ENCODE results near the gene TMEM151B. TPM values are rescaled to one million over a fixed set of nuclear protein-coding genes. Genes with fewer than 3 reads are reported as not detected.

Gene TMEM151B
- total RNA-seq, 6 donors from 2014 or later, result not detected

DNA sequence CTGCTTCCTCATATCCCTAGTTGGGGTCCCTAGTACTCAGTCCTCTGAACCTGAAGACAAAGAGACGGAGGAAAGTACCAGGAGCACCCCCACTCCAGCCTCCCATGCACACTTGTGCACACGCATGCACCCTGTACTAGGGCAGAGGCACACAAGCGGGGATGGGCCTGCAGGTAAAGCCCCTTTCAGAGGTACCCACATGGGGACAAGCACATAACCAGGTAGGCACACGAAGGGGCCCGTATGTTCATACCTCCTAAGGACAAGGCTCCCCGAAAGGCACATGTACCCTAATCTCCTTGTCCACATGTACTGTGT lies 1.1 kb downstream of the TMEM151B start:
- H3K4me3 ChIP-seq, result no peak overlapping the region

DNA sequence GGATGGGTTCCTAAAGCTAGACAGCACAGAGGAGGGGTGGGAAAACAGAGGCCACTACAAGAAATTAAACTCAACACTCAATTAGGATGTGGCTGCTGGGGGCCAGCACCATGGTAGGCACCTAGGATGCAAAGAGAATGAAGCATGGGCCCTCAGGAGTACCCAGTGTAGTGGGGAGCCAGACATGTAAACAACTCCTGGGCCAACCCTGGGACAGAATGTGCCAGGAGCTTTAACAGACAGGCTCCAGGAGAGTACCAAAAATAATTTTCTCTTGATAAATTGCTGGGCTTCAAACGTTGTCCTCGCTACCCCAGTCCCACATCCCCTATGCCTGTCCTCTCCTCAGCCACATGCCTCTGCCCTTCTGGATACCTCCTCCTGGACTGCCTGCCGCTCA lies 1.7 kb downstream of the TMEM151B start:
- no peaks in the 10 kb centered on the region for H3K9me3 ChIP-seq
- no peak for DNase-seq
- 54 to 77% methylated on average over 3 of the region's 3 CpGs for WGBS, 2 donors
- no peaks in the 10 kb centered on the region for H3K36me3 ChIP-seq
- H3K4me1 ChIP-seq, result peaks cover 15 to 25% (median 21%) of the 10 kb centered on the region in 4 donors
- TF ChIP-seq, protein P1, sequence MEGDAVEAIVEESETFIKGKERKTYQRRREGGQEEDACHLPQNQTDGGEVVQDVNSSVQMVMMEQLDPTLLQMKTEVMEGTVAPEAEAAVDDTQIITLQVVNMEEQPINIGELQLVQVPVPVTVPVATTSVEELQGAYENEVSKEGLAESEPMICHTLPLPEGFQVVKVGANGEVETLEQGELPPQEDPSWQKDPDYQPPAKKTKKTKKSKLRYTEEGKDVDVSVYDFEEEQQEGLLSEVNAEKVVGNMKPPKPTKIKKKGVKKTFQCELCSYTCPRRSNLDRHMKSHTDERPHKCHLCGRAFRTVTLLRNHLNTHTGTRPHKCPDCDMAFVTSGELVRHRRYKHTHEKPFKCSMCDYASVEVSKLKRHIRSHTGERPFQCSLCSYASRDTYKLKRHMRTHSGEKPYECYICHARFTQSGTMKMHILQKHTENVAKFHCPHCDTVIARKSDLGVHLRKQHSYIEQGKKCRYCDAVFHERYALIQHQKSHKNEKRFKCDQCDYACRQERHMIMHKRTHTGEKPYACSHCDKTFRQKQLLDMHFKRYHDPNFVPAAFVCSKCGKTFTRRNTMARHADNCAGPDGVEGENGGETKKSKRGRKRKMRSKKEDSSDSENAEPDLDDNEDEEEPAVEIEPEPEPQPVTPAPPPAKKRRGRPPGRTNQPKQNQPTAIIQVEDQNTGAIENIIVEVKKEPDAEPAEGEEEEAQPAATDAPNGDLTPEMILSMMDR (IDR thresholded peaks at IDR 0.05), result no peak
- TF ChIP-seq POLR2A (IDR thresholded peaks at IDR 0.05) (no peak), POLR2AphosphoS5 (IDR thresholded peaks at IDR 0.05) (no peak), EP300 (IDR thresholded peaks at IDR 0.05) (no peak)
- peaks cover 0 to 48% (median 25%) of the 10 kb centered on the region in 4 donors for H3K27me3 ChIP-seq
- ATAC-seq (ENCODE audit: low FRiP score in 2 of 2), result no peak
- no peak overlapping the region for H3K27ac ChIP-seq
- no peak overlapping the region for H3K4me3 ChIP-seq

More for the DNA sequence above, 1.1 kb downstream of the TMEM151B start:
- Histone ChIP-seq H3K27me3 (peaks cover 0 to 42% (median 23%) of the 10 kb centered on the region in 4 donors), H3K9me3 (no peaks in the 10 kb centered on the region), H3K36me3 (no peaks in the 10 kb centered on the region), H3K27ac (no peak overlapping the region), H3K4me1 (peaks cover 13 to 23% (median 20%) of the 10 kb centered on the region in 4 donors)
- TF ChIP-seq POLR2AphosphoS5 (IDR thresholded peaks at IDR 0.05) (no peak), POLR2A (IDR thresholded peaks at IDR 0.05) (no peak), EP300 (IDR thresholded peaks at IDR 0.05) (no peak)
- TF ChIP-seq, protein P1 (IDR thresholded peaks at IDR 0.05), result no peak
- ATAC-seq (ENCODE audit: low FRiP score in 2 of 2), result no peak
- WGBS, 2 donors, result 79 to 84% methylated on average over 5 to 6 of the region's 6 CpGs
- no peak for DNase-seq

DNA sequence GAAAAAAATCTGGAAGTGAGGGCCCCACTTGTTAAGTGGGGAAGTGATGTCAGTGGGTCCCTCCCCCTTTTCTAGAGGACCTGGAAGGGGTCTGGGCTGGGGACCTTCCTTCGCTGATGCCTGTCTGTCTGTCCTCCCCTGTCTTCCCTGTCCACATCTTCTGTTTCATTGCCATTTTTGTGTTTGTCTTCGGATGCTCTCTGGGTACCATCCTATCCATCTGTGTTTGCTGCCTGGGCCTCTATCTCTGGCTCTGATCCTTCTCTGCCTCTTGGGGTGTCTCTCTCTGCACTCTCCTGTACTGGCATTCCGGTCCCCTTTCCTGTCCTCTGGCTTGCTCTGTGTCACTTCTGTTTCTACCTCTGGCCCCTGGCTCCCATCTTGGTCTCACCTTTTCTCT lies 2.3 kb downstream of the TMEM151B start:
- TF ChIP-seq, protein P1 (IDR thresholded peaks at IDR 0.05), result no peak
- TF ChIP-seq POLR2A (IDR thresholded peaks at IDR 0.05) (no peak), POLR2AphosphoS5 (IDR thresholded peaks at IDR 0.05) (no peak), EP300 (IDR thresholded peaks at IDR 0.05) (no peak)
- H3K4me3 ChIP-seq, result no peak overlapping the region
- ATAC-seq (ENCODE audit: low FRiP score in 2 of 2) (no peak), DNase-seq (no peak)
- peaks cover 0 to 49% (median 25%) of the 10 kb centered on the region in 4 donors for H3K27me3 ChIP-seq
- no peak overlapping the region for H3K27ac ChIP-seq
- no peaks in the 10 kb centered on the region for H3K36me3 ChIP-seq
- 85 to 86% methylated on average over 3 of the region's 3 CpGs for WGBS, 2 donors
- H3K4me1 ChIP-seq, result peaks cover 15 to 25% (median 21%) of the 10 kb centered on the region in 4 donors
- H3K9me3 ChIP-seq, result no peaks in the 10 kb centered on the region

DNA sequence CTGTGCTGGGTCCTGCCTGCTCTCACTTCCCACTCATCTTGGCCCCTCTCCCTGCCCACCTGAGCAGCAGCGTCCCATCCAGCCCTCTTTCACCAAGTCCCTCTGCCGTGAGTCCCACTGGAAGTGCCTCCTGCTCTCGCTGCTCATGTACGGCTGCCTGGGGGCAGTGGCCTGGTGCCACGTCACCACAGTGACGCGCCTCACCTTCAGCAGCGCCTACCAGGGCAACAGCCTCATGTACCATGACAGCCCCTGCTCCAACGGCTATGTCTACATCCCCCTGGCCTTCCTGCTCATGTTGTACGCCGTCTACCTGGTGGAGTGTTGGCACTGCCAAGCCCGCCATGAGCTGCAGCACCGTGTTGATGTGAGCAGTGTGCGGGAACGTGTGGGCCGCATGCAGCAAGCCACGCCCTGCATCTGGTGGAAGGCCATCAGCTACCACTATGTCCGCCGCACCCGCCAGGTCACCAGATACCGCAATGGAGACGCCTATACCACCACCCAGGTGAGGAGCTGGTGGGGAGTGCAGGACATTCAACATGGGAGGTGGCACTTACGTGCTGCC lies 2.8 kb downstream of the TMEM151B start:
- Histone ChIP-seq H3K36me3 (no peaks in the 10 kb centered on the region), H3K27me3 (peaks cover 0 to 49% (median 27%) of the 10 kb centered on the region in 4 donors), H3K9me3 (no peaks in the 10 kb centered on the region), H3K4me3 (no peak overlapping the region), H3K4me1 (peaks cover 15 to 25% (median 21%) of the 10 kb centered on the region in 4 donors), H3K27ac (no peak overlapping the region)
- 85 to 86% methylated on average over 2 to 23 of the region's 23 CpGs for WGBS, 2 donors
- TF ChIP-seq POLR2AphosphoS5 (IDR thresholded peaks at IDR 0.05) (no peak), EP300 (IDR thresholded peaks at IDR 0.05) (no peak), POLR2A (IDR thresholded peaks at IDR 0.05) (no peak)
- TF ChIP-seq, protein P1 (IDR thresholded peaks at IDR 0.05), result no peak
- DNase-seq, result peak in 1 of 2 donors; percentile 47
- ATAC-seq (ENCODE audit: low FRiP score in 2 of 2), result no peak

DNA sequence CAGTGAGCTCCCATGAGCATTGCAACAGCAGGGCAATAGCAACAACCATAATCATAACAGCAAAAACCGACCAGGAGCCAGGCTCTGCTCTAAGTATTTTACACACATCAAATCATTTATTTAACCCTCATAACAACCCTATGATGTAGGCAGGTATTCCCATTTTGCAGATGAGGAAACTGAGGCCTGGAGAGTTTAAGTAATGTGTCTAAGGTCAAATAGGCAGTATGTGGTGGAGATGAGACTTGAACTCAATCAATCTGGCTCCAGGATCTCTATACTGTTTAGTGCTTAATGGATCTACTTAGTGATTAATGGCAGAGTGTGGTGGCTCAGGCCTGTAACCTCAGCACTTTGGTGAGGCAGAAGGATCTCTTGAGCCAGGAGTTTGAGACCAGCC lies 3.4 kb downstream of the TMEM151B start:
- Histone ChIP-seq H3K27ac (no peak overlapping the region), H3K9me3 (no peaks in the 10 kb centered on the region), H3K4me3 (no peak overlapping the region), H3K4me1 (peaks cover 15 to 25% (median 21%) of the 10 kb centered on the region in 4 donors), H3K36me3 (no peaks in the 10 kb centered on the region), H3K27me3 (peaks cover 0 to 49% (median 27%) of the 10 kb centered on the region in 4 donors)
- 60 to 81% methylated on average over 1 of the region's 1 CpG for WGBS, 2 donors
- no peak for ATAC-seq (ENCODE audit: low FRiP score in 2 of 2)
- no peak for DNase-seq
- TF ChIP-seq POLR2AphosphoS5 (IDR thresholded peaks at IDR 0.05), result no peak
- TF ChIP-seq EP300 (IDR thresholded peaks at IDR 0.05), result no peak
- TF ChIP-seq, protein P1 (IDR thresholded peaks at IDR 0.05), result no peak
- TF ChIP-seq POLR2A (IDR thresholded peaks at IDR 0.05), result no peak

Data from upper lobe of left lung (tissue), 6 donors.